Stimulated activated CD4-positive, alpha-beta T cell treated with anti-CD3 and anti-CD28 coated beads, TNF-alpha, amount 100 ng/mL, for 48 hours (primary cell): ENCODE data around the gene ME3.

ENCODE experiments used
- DNase-seq, 3 donors: peaks; one replicate each; pipeline ENCODE4 v3.0.0-alpha.2; 2020; ENCODE audit warnings: low read depth in 3 of 3

ME3 gene

GRCh38 chr11:86515297-86516094, 156.9 kb downstream of the ME3 start:
- no peak for DNase-seq

GRCh38 chr11:86514453-86514852, 158.0 kb downstream of the ME3 start:
- DNase-seq: no peak

GRCh38 chr11:86513746-86514373, 158.6 kb downstream of the ME3 start:
- DNase-seq: no peak

- no peak for DNase-seq
These were observed 159.3 kb downstream of the ME3 start for GRCh38 chr11:86513138-86513537.

GRCh38 chr11:86511086-86511551, 161.3 kb downstream of the ME3 start:
- no peak for DNase-seq

GRCh38 chr11:86510674-86511073, 161.7 kb downstream of the ME3 start:
- DNase-seq: no peak

GRCh38 chr11:86510097-86510496, 162.3 kb downstream of the ME3 start:
- no peak for DNase-seq

- no peak for DNase-seq
These were observed 162.8 kb downstream of the ME3 start for GRCh38 chr11:86509588-86509974.

- no peak for DNase-seq
These were observed 163.5 kb downstream of the ME3 start for GRCh38 chr11:86508604-86509587.

- no peak for DNase-seq
These were observed 165.1 kb downstream of the ME3 start for GRCh38 chr11:86507249-86507845.

- DNase-seq: no peak
These were observed 166.2 kb downstream of the ME3 start for GRCh38 chr11:86506235-86506634.

- DNase-seq: no peak
These were observed 169.3 kb downstream of the ME3 start for GRCh38 chr11:86503131-86503530.

GRCh38 chr11:86502137-86502642, 170.2 kb downstream of the ME3 start:
- DNase-seq: no peak

GRCh38 chr11:86500500-86501140, 171.8 kb downstream of the ME3 start:
- DNase-seq: no peak

- no peak for DNase-seq
These were observed 172.7 kb downstream of the ME3 start for GRCh38 chr11:86499723-86500129.

- DNase-seq: no peak
These were observed 174.6 kb downstream of the ME3 start for GRCh38 chr11:86497836-86498235.

- no peak for DNase-seq
These were observed 175.1 kb downstream of the ME3 start for GRCh38 chr11:86497310-86497709.

- DNase-seq: no peak
These were observed 177.1 kb downstream of the ME3 start for GRCh38 chr11:86495351-86495750.

GRCh38 chr11:86492370-86493010, 179.9 kb downstream of the ME3 start:
- DNase-seq: no peak

GRCh38 chr11:86491027-86491426, 181.4 kb downstream of the ME3 start:
- no peak for DNase-seq
